Mucosa of descending colon (tissue), 3 donors: ENCODE results near the gene MMP15. TPM values are rescaled to one million over a fixed set of nuclear protein-coding genes. Genes with fewer than 3 reads are reported as not detected.
"Not testable (repeated sequence)": the region's sequence is repeated elsewhere in the genome, so short reads cannot be mapped to it uniquely, and the experiment has no call there.

ENCODE experiments used
- ATAC-seq: fragments of 200-7000 bp; cut with Tn5 transposase; one replicate; pipeline ENCODE4 v1.9.1; 2020; ENCODE audit warnings: mild to moderate bottlenecking, moderate library complexity
- DNase-seq, 3 donors: peaks; one replicate each; pipeline ENCODE4 v3.0.0-alpha.2; 2020
- H3K36me3 ChIP-seq: fragments of 200-600 bp; one replicate; pipeline ENCODE4 v1.8.0; 2021; ENCODE audit warnings: low read depth, mild to moderate bottlenecking
- H3K4me1 ChIP-seq: fragments of 200-600 bp; one replicate; pipeline ENCODE4 v1.8.0; 2021; ENCODE audit warnings: low read depth, mild to moderate bottlenecking
- H3K4me3 ChIP-seq: fragments of 200-600 bp; one replicate; pipeline ENCODE4 v1.8.0; 2021; ENCODE audit warnings: mild to moderate bottlenecking
- H3K9me3 ChIP-seq: fragments of 200-600 bp; one replicate; pipeline ENCODE4 v1.8.0; 2021; ENCODE audit warnings: mild to moderate bottlenecking
- intact Hi-C, 2 donors: fragments of 100-400 bp; cut with DNase I in 1 of 2; cut with micrococcal nuclease in 1 of 2; formaldehyde crosslinking; loops; one replicate each; pipeline versions ENCODE4 v1.11.0 to v1.11.1; 2022; cut with DNase I, micrococcal nuclease
- total RNA-seq, 3 donors: library from RNA; stranded (reverse); fragmentation: NEBNext Ultra II Directional in 2 of 3; extraction: Animal tissue kit (Norgen Biotek cat#: 25700) in 2 of 3; gene quantifications; one replicate each; pipeline versions ENCODE4 v1.2.1 to v1.2.4, GENCODE V29; 2021 to 2023
- TF ChIP-seq, protein P1 (sequence below): fragments of 200-600 bp; IDR thresholded peaks from one replicate; pipeline ENCODE4 v1.8.0; 2022; ENCODE audit warnings: antibody characterized with exemption, mild to moderate bottlenecking
- donor health status: DM: no; HTN: no; CAD: no; lungs with moderate emphysema.
- donor health status: DM: no; HTN: no; CAD: no.
- donor health status: DM: no; HTN: yes; CAD: no.

The MMP15 gene
- total RNA-seq, 3 donors from 2014 or later: 57.9 to 140 (median 96.5) TPM

DNA sequence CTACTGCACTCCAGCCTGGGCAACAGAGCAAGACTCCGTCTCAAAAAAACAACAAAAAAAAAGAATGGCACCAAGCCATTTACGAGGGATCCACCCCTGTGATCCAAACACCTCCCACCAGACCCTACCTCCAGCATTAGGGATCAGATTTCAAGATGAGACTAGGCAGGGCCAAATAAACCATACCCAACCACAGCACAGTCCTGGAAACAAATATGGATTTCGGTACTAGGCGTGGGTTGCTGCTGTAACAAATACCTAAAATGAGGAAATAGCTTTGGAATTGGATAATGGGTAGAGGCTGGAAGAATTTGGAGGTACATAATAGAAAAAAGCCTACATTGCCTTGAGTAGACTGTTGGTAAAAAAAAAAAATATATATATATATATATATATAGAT is 49.1 kb downstream of the MMP15 start:
- H3K4me3 ChIP-seq: no peak overlapping the region
- H3K4me1 ChIP-seq: no peaks in the 10 kb centered on the region
- DNase-seq: no peak
- no peaks in the 10 kb centered on the region for H3K36me3 ChIP-seq
- peaks cover 6% of the 10 kb centered on the region for H3K9me3 ChIP-seq
- TF ChIP-seq, protein P1, sequence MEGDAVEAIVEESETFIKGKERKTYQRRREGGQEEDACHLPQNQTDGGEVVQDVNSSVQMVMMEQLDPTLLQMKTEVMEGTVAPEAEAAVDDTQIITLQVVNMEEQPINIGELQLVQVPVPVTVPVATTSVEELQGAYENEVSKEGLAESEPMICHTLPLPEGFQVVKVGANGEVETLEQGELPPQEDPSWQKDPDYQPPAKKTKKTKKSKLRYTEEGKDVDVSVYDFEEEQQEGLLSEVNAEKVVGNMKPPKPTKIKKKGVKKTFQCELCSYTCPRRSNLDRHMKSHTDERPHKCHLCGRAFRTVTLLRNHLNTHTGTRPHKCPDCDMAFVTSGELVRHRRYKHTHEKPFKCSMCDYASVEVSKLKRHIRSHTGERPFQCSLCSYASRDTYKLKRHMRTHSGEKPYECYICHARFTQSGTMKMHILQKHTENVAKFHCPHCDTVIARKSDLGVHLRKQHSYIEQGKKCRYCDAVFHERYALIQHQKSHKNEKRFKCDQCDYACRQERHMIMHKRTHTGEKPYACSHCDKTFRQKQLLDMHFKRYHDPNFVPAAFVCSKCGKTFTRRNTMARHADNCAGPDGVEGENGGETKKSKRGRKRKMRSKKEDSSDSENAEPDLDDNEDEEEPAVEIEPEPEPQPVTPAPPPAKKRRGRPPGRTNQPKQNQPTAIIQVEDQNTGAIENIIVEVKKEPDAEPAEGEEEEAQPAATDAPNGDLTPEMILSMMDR: no peak
- intact Hi-C loops: no loop called here
- ATAC-seq: no peak

DNA sequence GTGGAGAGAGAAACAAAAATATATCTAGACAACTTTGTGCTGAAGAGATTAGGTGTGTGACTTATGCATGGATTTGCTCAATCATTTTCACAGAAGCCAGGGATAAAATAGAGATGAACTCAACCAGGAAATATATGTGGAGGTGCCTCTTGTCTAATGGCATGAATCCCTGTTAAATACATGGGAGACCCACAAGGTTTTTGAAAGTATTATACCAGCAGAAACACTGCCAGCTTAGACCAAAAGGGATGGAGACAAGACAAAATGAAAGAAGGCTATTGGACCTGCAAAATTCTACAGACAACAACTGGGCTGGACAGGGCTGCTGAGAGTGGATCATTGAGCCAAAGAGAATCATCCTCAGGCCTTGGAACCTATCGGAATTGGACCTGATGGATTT is 51.0 kb downstream of the MMP15 start:
- DNase-seq (no peak), ATAC-seq (no peak)
- Histone ChIP-seq H3K4me3 (no peak overlapping the region), H3K9me3 (peaks cover 6% of the 10 kb centered on the region), H3K36me3 (no peaks in the 10 kb centered on the region), H3K4me1 (no peaks in the 10 kb centered on the region)
- TF ChIP-seq, protein P1: no peak
- intact Hi-C loops: no loop called here

- intact Hi-C loops: no loop called here
These were observed 52.2 kb downstream of the MMP15 start for GRCh38 chr16:58077796-58078195.

DNA sequence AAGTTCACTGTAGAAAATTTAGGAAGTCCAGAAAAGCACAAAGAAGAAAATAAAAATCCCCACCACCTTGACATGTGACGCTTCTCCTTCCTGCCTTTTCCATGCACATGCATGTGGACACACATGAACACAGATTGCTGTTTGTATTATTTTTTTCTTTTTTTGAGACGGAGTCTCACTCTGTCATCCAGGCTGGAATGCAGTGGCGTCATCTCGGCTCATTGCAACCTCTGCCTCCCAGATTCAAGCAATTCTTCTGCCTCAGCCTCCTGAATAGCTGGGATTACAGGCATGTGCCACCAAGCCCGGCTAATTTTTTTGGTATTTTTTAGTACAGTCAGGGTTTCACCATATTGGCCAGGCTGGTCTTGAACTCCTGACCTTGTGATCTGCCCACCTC is 55.1 kb downstream of the MMP15 start:
- H3K4me3 ChIP-seq, ATAC-seq, H3K9me3 ChIP-seq, DNase-seq, H3K4me1 ChIP-seq, H3K36me3 ChIP-seq, intact Hi-C loops: not testable (repeated sequence)

More at GRCh38 chr16:58077796-58078195, 52.2 kb downstream of the MMP15 start:
- DNase-seq: no peak
- TF ChIP-seq, protein P1: no peak
- Histone ChIP-seq H3K36me3 (no peaks in the 10 kb centered on the region), H3K9me3 (peaks cover 6% of the 10 kb centered on the region), H3K4me1 (no peaks in the 10 kb centered on the region), H3K4me3 (no peak overlapping the region)
- ATAC-seq: no peak

DNA sequence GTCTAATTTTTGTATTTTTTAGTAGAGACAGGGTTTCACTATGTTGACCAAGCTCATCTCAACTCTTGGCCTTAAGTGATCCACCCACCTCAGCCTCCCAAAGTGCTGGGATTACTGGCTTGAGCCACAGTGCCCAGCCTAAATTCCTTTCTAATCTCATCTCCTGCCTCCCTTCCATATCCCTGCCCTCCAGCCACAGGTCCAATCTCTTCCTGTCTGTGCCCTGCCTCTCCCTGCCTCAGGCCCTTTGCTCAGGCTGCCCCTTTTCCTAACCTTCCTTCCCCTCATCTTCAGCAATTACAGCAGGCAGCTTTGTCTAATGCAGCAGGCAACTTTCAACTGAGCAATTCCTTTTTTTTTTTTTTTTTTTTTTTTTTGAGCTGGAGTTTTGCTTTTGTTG is 56.8 kb downstream of the MMP15 start:
- DNase-seq: no peak
- H3K4me1 ChIP-seq: no peaks in the 10 kb centered on the region
- ATAC-seq: no peak
- intact Hi-C loops: no loop called here
- TF ChIP-seq, protein P1: no peak
- no peaks in the 10 kb centered on the region for H3K36me3 ChIP-seq
- no peak overlapping the region for H3K4me3 ChIP-seq
- no peaks in the 10 kb centered on the region for H3K9me3 ChIP-seq

DNA sequence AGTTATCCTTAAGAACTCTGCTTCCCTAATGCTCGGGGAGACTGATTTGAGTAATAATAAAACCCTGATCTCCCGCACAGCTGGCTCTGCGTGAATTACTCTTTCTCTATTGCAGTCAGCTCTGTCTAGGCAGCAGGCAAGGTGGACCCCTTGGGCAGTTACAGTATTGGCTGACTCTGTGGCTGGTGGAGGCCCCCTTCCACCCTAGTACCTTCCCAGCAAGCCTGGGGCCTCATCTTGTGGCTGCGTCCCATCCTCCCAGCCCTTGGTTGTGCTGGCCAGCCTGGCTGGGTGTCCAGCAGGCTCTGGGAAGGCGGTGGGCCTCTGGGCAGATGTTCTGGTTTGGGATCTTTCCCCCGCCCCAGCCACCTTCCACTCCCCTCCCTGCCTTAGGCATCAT is 59.1 kb downstream of the MMP15 start:
- H3K9me3 ChIP-seq: no peaks in the 10 kb centered on the region
- H3K4me1 ChIP-seq: no peaks in the 10 kb centered on the region
- TF ChIP-seq, protein P1: no peak
- no peak for DNase-seq
- intact Hi-C loops: no loop called here
- ATAC-seq: no peak
- no peak overlapping the region for H3K4me3 ChIP-seq
- no peaks in the 10 kb centered on the region for H3K36me3 ChIP-seq
